Keratinocyte (primary cell): ENCODE measurements around the gene NLK.

Experiments
- EZH2 ChIP-seq: IDR thresholded peaks from one replicate; pipeline ENCODE4 v1.6.1; 2012; ENCODE audit warnings: inconsistent platforms, mild to moderate bottlenecking, low read length, moderate library complexity
- TF ChIP-seq, protein P1 (sequence below), 3 experiments: IDR thresholded peaks in 1 of 3; conservative IDR thresholded peaks in 1 of 3; optimal IDR thresholded peaks in 1 of 3; 2 replicates in 2 of 3; 3 replicates in 1 of 3; pipeline versions ENCODE3 to v1.5.1; 2011; ENCODE audit warnings: low read length in 3 of 3, mild to moderate bottlenecking in 3 of 3, moderate library complexity in 2 of 3, control low read depth in 1 of 3, inconsistent platforms in 1 of 3; ENCODE audit not compliant: insufficient read depth in 2 of 3; ENCODE audit errors: extremely low read depth in 1 of 3

DNA sequence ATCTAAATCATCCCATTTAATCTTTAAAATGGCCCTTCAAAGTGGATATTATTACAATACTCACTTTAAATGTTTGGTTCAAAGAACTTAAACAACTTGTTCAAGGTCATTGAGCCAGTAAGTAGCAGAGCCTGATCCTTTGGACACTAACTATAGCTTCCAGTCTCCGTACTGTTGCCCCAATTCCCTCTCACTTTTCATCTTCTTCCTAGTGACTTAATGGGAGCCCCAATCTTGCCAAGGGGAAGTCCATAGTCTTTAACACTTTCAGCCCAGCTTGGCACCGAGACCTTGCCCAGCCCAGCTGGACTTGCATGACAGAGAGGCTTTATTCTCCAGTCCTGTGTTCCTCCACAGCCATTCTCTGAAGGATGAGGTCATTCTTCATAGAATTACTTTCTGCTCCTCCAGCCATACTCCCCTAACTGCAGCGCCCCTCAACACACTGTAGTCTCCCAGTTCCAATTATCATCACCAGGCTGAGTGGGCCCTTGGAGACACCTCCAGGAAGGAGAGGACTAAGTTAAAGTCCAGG is 49.2 kb upstream of the NLK start:
- TF ChIP-seq, protein P1, sequence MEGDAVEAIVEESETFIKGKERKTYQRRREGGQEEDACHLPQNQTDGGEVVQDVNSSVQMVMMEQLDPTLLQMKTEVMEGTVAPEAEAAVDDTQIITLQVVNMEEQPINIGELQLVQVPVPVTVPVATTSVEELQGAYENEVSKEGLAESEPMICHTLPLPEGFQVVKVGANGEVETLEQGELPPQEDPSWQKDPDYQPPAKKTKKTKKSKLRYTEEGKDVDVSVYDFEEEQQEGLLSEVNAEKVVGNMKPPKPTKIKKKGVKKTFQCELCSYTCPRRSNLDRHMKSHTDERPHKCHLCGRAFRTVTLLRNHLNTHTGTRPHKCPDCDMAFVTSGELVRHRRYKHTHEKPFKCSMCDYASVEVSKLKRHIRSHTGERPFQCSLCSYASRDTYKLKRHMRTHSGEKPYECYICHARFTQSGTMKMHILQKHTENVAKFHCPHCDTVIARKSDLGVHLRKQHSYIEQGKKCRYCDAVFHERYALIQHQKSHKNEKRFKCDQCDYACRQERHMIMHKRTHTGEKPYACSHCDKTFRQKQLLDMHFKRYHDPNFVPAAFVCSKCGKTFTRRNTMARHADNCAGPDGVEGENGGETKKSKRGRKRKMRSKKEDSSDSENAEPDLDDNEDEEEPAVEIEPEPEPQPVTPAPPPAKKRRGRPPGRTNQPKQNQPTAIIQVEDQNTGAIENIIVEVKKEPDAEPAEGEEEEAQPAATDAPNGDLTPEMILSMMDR (optimal IDR thresholded peaks at IDR 0.05 in 1 of 3, IDR thresholded peaks at IDR 0.05 in 1 of 3, conservative IDR thresholded peaks at IDR 0.05 in 1 of 3; ENCODE audit: extremely low read depth in 1 of 3, insufficient read depth in 2 of 3, low read length in 3 of 3): no peak
- TF ChIP-seq EZH2: no peak
